Measurements from ENCODE around the gene SORCS2.

DNA sequence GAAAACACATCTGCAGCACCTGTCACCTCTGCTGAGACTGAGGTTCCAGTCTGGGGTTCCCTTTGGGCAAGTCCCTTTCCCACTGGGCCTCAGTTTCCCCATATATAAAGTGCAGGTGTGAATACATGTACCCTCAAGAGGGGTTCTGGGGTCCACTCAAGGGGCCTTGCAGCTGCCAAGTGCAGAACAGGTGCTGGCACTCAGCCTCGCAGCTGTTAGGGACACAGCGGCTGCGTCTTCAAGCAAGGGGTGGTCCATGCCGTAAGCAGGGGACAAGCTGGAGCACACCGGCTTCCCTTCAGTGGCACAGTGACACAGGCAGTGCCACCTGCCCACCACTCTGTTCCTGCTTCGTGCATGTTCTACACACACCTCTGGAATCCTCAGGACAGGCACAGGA lies 329.3 kb downstream of the SORCS2 start:
- TF ChIP-seq, protein P1, sequence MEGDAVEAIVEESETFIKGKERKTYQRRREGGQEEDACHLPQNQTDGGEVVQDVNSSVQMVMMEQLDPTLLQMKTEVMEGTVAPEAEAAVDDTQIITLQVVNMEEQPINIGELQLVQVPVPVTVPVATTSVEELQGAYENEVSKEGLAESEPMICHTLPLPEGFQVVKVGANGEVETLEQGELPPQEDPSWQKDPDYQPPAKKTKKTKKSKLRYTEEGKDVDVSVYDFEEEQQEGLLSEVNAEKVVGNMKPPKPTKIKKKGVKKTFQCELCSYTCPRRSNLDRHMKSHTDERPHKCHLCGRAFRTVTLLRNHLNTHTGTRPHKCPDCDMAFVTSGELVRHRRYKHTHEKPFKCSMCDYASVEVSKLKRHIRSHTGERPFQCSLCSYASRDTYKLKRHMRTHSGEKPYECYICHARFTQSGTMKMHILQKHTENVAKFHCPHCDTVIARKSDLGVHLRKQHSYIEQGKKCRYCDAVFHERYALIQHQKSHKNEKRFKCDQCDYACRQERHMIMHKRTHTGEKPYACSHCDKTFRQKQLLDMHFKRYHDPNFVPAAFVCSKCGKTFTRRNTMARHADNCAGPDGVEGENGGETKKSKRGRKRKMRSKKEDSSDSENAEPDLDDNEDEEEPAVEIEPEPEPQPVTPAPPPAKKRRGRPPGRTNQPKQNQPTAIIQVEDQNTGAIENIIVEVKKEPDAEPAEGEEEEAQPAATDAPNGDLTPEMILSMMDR (IDR thresholded peaks at IDR 0.05), result no peak
- TF ChIP-seq POLR2A (IDR thresholded peaks at IDR 0.05), result no peak

Data from uterus (tissue), 2 donors.